ENCODE measurements around the gene MYBPC3. TPM values are rescaled to one million over a fixed set of nuclear protein-coding genes. Genes with fewer than 3 reads are reported as not detected.

MYBPC3 gene
- total and polyA plus RNA-seq, 2 donors (not counting 3 experiments of a cell fraction or from before 2014, with no cell fraction given): not detected

DNA sequence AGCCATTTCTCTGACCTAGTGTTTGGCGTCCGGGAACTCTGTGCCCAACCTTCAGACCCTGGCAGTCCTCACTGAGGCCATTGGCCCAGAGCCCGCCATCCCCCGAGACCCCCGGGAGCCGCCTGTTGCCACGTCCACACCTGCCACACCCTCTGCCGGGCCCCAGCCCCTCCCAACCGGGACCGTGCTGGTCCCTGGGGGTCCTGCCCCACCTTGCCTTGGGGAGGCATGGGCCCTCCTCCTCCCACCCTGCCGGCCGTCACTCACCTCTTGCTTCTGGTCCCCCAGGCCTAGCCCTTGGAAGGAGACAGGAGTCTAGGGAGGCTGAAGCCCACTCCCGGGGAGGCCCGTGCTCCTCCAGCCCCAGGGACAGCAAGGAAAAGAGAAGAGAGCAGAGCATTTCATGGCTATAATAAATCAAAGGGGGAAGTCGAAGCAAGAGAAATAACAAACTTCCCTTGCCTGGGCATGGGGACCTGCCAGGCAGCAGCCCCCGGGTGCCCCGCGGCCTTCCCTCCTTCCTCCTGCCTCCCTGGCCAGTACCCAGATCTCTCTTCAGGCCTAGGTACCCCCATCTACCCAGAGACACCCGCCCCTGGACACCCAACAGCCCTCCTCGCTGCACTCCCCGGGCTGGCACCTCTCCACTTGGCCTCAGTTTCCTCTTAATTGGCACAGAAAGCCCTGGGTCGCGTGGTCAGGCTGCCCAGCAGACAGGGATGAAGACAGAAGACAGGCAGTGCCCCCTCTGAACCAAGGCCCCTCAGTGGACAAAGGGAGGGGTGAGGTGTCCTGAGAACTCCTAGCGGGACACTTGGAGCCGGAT is 42.9 kb upstream of the MYBPC3 start:
- Histone ChIP-seq H3K9ac (replicated peaks; ENCODE audit: extremely low read depth, insufficient read depth, low read length) (peak overlapping the region; percentile 96), H3K79me2 (ENCODE audit: control insufficient read depth, insufficient read depth, low read length) (no peaks in the 10 kb centered on the region), H2AFZ (ENCODE audit: low read depth, low read length) (peak overlapping the region; percentile 34), H3K9me3 (replicated peaks; ENCODE audit: control insufficient read depth, insufficient read depth, low read length) (no peaks in the 10 kb centered on the region), H3K27ac (ENCODE audit: insufficient read depth, low read depth, low read length) (peak overlapping the region; percentile 99), H3K36me3 (ENCODE audit: control insufficient read depth in 2 of 2, extremely low read depth in 1 of 2, insufficient read depth in 2 of 2, low read length in 2 of 2) (no peaks in the 10 kb centered on the region), H3K4me2 (ENCODE audit: insufficient read depth, low read length) (peak overlapping the region; percentile 32), H4K20me1 (replicated peaks; ENCODE audit: control insufficient read depth, extremely low read depth, insufficient read depth, low read length) (no peaks in the 10 kb centered on the region), H3K4me1 (ENCODE audit: control insufficient read depth, extremely low read depth, insufficient read depth, low read length) (peaks cover 29% of the 10 kb centered on the region), H3K27me3 (ENCODE audit: control insufficient read depth in 2 of 2, insufficient read depth in 2 of 2, low read length in 2 of 2) (no peaks in the 10 kb centered on the region), H3K9me1 (replicated peaks; ENCODE audit: control insufficient read depth, extremely low read depth, insufficient read depth, low read length) (no peaks in the 10 kb centered on the region), H3K4me3 (replicated peaks in 1 of 3; ENCODE audit: insufficient read depth in 1 of 3, low read depth in 1 of 3, low read length in 3 of 3) (no peak overlapping the region)
- dilution Hi-C loops (cut with MboI; ENCODE audit: extremely low pct_ligation_motif_present, low sequenced_read_pairs) (no loop called here), intact Hi-C loops (cut with micrococcal nuclease) (no loop called here)
- POLR2A ChIA-PET: interaction anchor here (0.7 kb wide), 1 partner anchor 13 kb away, joined by 4 read pairs; the partner anchor contains the start of gene SLC39A13
- DNase-seq (ENCODE audit: low read depth, low spot score) (no peak), FAIRE-seq (peak; percentile 40)
- CTCF ChIA-PET: interaction anchor here (1.2 to 5.5 kb wide), 2 partner anchors 22 to 40 kb away, joined by 3 to 76 read pairs; no protein-coding TSS in a partner anchor
- TF ChIP-seq FOS (IDR thresholded peaks at IDR 0.05; ENCODE audit: borderline replicate concordance, insufficient read depth, low read length) (no peak), MAX (IDR thresholded peaks at IDR 0.05; ENCODE audit: insufficient read depth, insufficient read length) (no peak), POLR2AphosphoS5 (IDR thresholded peaks at IDR 0.05; ENCODE audit: insufficient read depth, low read depth, low read length) (no peak), JUN (IDR thresholded peaks at IDR 0.05; ENCODE audit: borderline replicate concordance, insufficient read depth, insufficient read length, low read depth) (no peak), POLR2A (IDR thresholded peaks at IDR 0.05; ENCODE audit: low read depth, low read length) (no peak), EZH2 (IDR thresholded peaks at IDR 0.05; ENCODE audit: borderline replicate concordance, low read depth, low read length, severe bottlenecking) (no peak), GATA2 (IDR thresholded peaks at IDR 0.05; ENCODE audit: insufficient read depth, insufficient read length, low read depth, low read length) (no peak)
- TF ChIP-seq, protein P1, sequence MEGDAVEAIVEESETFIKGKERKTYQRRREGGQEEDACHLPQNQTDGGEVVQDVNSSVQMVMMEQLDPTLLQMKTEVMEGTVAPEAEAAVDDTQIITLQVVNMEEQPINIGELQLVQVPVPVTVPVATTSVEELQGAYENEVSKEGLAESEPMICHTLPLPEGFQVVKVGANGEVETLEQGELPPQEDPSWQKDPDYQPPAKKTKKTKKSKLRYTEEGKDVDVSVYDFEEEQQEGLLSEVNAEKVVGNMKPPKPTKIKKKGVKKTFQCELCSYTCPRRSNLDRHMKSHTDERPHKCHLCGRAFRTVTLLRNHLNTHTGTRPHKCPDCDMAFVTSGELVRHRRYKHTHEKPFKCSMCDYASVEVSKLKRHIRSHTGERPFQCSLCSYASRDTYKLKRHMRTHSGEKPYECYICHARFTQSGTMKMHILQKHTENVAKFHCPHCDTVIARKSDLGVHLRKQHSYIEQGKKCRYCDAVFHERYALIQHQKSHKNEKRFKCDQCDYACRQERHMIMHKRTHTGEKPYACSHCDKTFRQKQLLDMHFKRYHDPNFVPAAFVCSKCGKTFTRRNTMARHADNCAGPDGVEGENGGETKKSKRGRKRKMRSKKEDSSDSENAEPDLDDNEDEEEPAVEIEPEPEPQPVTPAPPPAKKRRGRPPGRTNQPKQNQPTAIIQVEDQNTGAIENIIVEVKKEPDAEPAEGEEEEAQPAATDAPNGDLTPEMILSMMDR (IDR thresholded peaks at IDR 0.05; ENCODE audit: extremely low read depth in 1 of 2, insufficient read depth in 1 of 2, low read depth in 1 of 2, low read length in 2 of 2): no peak
- BruUV-seq (replicated peaks): TSS peak; percentile 99

Data from endothelial cell of umbilical vein (primary cell).